Tibial artery (tissue), 4 donors: ENCODE data around the gene CYP27A1.

Experiments
- DNase-seq, 2 donors: peaks; one replicate each; pipeline ENCODE4 v3.0.0-alpha.2; 2019
- H3K27ac ChIP-seq, 2 donors: fragments of 200-600 bp; sonication (generic) in 1 of 2; 1 replicate in 1 of 2; 2 replicates in 1 of 2; pipeline ENCODE4 v1.5.1; 2018 to 2019; ENCODE audit warnings: mild to moderate bottlenecking in 1 of 2
- H3K27me3 ChIP-seq, 2 donors: fragments of 200-600 bp; sonication (generic) in 1 of 2; one replicate each; pipeline versions ENCODE4 v1.5.1 to v1.6.0; 2016 to 2019
- H3K36me3 ChIP-seq, 3 donors: fragments of 200-600 bp; sonication (generic) in 2 of 3; one replicate each; pipeline ENCODE4 v1.5.1; 2016 to 2019; ENCODE audit warnings: mild to moderate bottlenecking in 2 of 3
- H3K4me1 ChIP-seq, 4 donors: fragments of 200-600 bp; sonication (generic) in 2 of 4; 1 replicate in 3 of 4; 2 replicates in 1 of 4; pipeline ENCODE4 v1.5.1; 2016 to 2019
- H3K4me3 ChIP-seq, 2 donors: fragments of 200-600 bp; sonication (generic) in 1 of 2; 1 replicate in 1 of 2; 2 replicates in 1 of 2; pipeline ENCODE4 v1.5.1; 2018 to 2019; ENCODE audit warnings: mild to moderate bottlenecking in 2 of 2
- H3K9me3 ChIP-seq, 3 donors: fragments of 200-600 bp; sonication (generic) in 1 of 3; one replicate each; pipeline ENCODE4 v1.5.1; 2016 to 2019
- CTCF ChIP-seq, 2 experiments: fragments of 200-600 bp in 1 of 2; fragments of 450-650 bp in 1 of 2; IDR thresholded peaks; one replicate each; pipeline ENCODE4 v1.5.1; 2017 to 2019; ENCODE audit warnings: antibody characterized with exemption in 2 of 2, mild to moderate bottlenecking in 1 of 2, moderate library complexity in 1 of 2
- intact Hi-C: fragments of 100-400 bp; cut with DNase I; formaldehyde crosslinking; loops from one replicate; pipeline ENCODE4 v1.15.0; 2023; ENCODE audit warnings: low total_unique reads

The CYP27A1 gene

GRCh38 chr2:218785103-218785502 is 3.2 kb downstream of the CYP27A1 start:
- Histone ChIP-seq H3K27ac (no peak overlapping the region), H3K9me3 (no peaks in the 10 kb centered on the region), H3K27me3 (no peaks in the 10 kb centered on the region), H3K4me3 (no peak overlapping the region), H3K4me1 (peaks cover 0 to 26% (median 11%) of the 10 kb centered on the region in 4 donors), H3K36me3 (no peaks in the 10 kb centered on the region)
- no peak for DNase-seq
- intact Hi-C loops, result no loop called here
- no peak for TF ChIP-seq CTCF (IDR thresholded peaks at IDR 0.05)

- H3K9me3 ChIP-seq, result no peaks in the 10 kb centered on the region
- H3K4me1 ChIP-seq, result peaks cover 0 to 22% (median 9%) of the 10 kb centered on the region in 4 donors
- H3K27ac ChIP-seq, result no peak overlapping the region
- no peak for TF ChIP-seq CTCF (IDR thresholded peaks at IDR 0.05)
- no peak overlapping the region for H3K4me3 ChIP-seq
- intact Hi-C loops, result no loop called here
- no peaks in the 10 kb centered on the region for H3K27me3 ChIP-seq
- DNase-seq, result no peak
- H3K36me3 ChIP-seq, result no peaks in the 10 kb centered on the region
These were observed 4.2 kb downstream of the CYP27A1 start for GRCh38 chr2:218786133-218786532.

GRCh38 chr2:218788529-218789255 is 6.7 kb downstream of the CYP27A1 start:
- no peaks in the 10 kb centered on the region for H3K9me3 ChIP-seq
- no peak overlapping the region for H3K4me3 ChIP-seq
- intact Hi-C loops, result no loop called here
- no peak overlapping the region for H3K27ac ChIP-seq
- peaks cover 0 to 10% (median 3%) of the 10 kb centered on the region in 4 donors for H3K4me1 ChIP-seq
- no peak for TF ChIP-seq CTCF (IDR thresholded peaks at IDR 0.05)
- H3K36me3 ChIP-seq, result no peaks in the 10 kb centered on the region
- no peaks in the 10 kb centered on the region for H3K27me3 ChIP-seq
- DNase-seq, result no peak

- Histone ChIP-seq H3K27ac (no peak overlapping the region), H3K27me3 (no peaks in the 10 kb centered on the region), H3K36me3 (no peaks in the 10 kb centered on the region), H3K4me1 (no peaks in the 10 kb centered on the region), H3K4me3 (no peak overlapping the region), H3K9me3 (no peaks in the 10 kb centered on the region)
- intact Hi-C loops, result no loop called here
- DNase-seq, result no peak
- no peak for TF ChIP-seq CTCF (IDR thresholded peaks at IDR 0.05)
These were observed 10.5 kb downstream of the CYP27A1 start for GRCh38 chr2:218792433-218792832.

GRCh38 chr2:218796691-218797090 is 14.7 kb downstream of the CYP27A1 start:
- Histone ChIP-seq H3K4me3 (no peak overlapping the region), H3K36me3 (no peaks in the 10 kb centered on the region), H3K27ac (no peak overlapping the region), H3K4me1 (no peaks in the 10 kb centered on the region), H3K9me3 (no peaks in the 10 kb centered on the region), H3K27me3 (no peaks in the 10 kb centered on the region)
- intact Hi-C loops, result no loop called here
- no peak for DNase-seq
- no peak for TF ChIP-seq CTCF (IDR thresholded peaks at IDR 0.05)
